WI38 (cell line): ENCODE results near the gene CPEB1.
"Not testable (repeated sequence)": the region's sequence is repeated elsewhere in the genome, so short reads cannot be mapped to it uniquely, and the experiment has no call there.

Experiments
- H3K4me3 ChIP-seq: 2 replicates; pipeline ENCODE4 v1.5.1; 2011; ENCODE audit warnings: low read depth, mild to moderate bottlenecking, control low read depth, low read length
- TF ChIP-seq, protein P1 (sequence below): IDR thresholded peaks from 2 replicates; pipeline ENCODE4 v1.5.1; 2012; ENCODE audit warnings: low read depth, mild to moderate bottlenecking, control low read depth, low read length

Gene CPEB1

DNA sequence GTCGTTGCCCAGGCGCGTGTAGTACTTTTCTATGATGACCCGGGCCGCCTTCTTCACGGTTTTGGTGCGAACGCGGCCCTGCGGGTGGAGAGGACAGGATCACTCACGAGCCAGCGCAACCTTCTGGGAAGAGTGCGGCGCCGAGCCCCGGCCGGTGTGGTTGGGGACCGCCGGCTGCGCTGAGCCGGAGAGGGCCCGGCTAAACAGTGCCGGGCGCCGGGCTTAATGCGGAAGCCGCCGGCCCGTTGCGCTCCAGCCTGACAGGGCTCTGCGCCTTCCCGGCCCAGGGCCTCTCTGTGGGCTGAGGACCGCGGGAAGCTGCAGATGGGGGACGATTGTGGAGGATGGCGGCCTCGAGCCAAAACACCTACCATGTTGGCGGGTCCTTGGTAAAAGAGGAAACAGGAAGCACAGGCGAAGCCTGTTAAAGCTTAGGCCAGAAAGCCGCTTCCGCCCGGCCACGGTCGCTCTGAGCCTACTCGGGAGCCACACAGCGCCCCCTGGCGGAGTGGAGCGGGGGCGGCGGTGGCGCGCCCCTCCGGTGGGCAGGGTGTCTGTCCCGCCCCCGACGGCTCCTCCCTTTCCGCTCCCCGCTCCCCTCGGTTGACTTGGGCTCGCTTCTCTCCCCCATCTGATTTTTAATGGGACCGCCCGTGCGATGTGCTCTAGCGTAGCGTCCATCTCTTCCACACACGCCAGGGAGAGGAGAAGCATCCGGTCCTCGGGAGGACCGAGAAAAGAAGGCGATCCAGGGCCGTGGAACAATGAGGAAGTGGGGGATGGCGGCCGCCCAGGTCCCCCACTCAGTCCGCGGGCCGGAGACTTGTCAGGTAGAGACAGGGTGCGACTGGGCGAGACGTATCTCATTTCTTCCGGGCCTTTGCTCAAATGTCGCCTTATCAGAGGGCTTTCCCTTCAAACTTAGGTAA, 106.8 kb downstream of the CPEB1 start, which contains the start of gene RPS17:
Gene RPS17, minus strand, starts transcription at position 403 of the 929 bp plus-strand sequence. Its CDS starts 29 bp downstream, at position 374.
- TF ChIP-seq, protein P1, sequence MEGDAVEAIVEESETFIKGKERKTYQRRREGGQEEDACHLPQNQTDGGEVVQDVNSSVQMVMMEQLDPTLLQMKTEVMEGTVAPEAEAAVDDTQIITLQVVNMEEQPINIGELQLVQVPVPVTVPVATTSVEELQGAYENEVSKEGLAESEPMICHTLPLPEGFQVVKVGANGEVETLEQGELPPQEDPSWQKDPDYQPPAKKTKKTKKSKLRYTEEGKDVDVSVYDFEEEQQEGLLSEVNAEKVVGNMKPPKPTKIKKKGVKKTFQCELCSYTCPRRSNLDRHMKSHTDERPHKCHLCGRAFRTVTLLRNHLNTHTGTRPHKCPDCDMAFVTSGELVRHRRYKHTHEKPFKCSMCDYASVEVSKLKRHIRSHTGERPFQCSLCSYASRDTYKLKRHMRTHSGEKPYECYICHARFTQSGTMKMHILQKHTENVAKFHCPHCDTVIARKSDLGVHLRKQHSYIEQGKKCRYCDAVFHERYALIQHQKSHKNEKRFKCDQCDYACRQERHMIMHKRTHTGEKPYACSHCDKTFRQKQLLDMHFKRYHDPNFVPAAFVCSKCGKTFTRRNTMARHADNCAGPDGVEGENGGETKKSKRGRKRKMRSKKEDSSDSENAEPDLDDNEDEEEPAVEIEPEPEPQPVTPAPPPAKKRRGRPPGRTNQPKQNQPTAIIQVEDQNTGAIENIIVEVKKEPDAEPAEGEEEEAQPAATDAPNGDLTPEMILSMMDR = peak; percentile 95
- peak within 1 kb of the TSS; percentile 100 for H3K4me3 ChIP-seq

DNA sequence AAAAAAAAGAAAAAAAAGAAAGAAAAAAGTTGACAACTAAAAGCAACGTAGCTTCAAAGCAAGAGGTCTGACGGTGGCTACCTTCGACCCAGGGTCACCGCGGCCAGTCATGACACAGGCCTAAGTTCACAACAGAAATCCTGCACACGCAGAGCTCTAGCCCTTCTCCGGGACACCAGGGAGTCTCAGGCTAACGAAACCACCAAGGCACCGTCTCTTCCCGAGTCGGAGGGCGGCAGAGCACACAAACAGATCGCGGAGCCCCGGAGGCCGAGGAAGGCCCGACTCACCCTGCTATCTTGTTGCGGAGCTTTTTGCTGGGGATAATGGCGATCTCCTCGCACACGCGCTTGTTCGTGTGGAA, 107.5 kb downstream of the CPEB1 start:
- H3K4me3 ChIP-seq = peak overlapping the region; percentile 100
- TF ChIP-seq, protein P1 = no peak

DNA sequence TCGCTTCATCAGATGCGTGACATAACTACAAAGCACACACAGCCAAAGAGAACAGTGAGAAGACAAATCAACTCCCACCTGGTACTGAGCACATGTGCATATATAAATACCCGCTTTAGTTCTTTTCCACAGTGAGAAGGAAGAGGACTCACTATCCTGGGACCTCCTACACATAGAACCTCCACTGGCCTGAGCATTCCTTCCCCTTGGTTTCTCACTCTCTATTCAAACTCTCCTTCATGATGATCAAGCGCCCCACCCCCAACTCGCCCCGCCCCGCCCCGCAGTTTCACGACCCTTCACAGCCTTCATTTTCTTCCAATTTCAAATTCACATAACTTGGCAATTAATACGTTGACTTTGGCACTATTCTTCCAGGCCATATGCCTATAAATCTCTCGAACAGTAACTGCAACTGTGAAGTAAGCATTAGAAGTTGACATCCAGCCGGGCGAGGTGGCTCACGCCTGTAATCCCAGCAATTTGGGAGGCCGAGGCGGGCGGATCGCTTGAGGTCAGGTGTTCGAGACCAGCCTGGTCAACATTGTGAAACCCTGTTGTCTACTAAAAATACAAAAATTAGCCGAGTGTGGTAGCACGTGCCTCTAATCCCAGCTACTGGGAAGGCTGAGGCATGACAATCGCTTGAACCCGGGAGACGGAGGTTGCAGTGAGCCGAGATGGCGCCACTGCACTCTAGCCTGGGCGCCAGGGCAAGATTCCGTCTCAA, 108.0 kb downstream of the CPEB1 start:
- TF ChIP-seq, protein P1 = no peak

GRCh38 chr15:82537351-82537908, 109.7 kb downstream of the CPEB1 start:
- TF ChIP-seq, protein P1 = no peak
- no peak overlapping the region for H3K4me3 ChIP-seq

More for the DNA sequence above, 108.0 kb downstream of the CPEB1 start:
- H3K4me3 ChIP-seq = peak overlapping the region; percentile 100

DNA sequence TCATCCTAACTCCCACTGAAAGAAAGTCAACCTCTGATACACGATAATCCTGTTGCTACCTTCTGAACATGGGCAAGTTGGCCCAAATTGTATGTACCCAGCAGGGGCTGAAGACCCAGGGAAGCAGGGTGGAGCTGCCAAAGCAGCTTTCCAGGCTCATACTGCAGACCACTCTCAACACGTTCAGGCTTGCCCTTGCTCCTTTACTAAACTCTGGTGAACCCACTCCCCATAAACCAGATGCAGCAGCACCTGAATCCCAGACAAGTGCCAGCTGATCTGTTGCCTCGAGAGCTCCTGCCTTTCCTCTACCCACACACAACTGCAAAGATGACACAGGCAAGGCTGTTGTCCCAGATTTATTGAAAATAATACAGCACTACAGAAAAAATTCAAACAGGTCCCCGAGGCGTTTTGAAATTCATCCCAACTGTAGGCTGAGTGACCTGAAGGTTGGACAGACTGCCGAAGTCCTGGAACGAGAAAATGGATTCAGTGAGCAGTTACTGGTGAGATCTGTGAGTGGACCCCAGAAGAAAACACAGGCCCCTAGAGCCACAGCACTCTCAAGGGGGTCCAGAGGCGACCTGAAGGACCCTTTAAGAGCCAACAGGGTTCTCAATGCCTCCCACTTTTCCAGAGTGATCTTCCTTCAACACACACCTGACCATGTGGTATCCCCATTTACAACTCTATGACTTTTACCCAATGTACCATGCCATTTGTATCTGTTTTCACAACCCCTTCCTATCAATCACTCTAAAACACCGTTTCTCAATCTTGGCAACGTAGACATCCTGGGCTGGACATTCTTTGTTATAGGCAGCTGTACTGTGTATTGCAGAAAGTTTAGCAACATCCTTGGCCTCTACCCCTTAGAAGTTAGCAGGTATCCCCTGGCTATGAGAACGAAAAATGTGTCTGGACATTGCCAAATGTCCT, 110.5 kb downstream of the CPEB1 start:
- TF ChIP-seq, protein P1 = no peak
- no peak overlapping the region for H3K4me3 ChIP-seq

DNA sequence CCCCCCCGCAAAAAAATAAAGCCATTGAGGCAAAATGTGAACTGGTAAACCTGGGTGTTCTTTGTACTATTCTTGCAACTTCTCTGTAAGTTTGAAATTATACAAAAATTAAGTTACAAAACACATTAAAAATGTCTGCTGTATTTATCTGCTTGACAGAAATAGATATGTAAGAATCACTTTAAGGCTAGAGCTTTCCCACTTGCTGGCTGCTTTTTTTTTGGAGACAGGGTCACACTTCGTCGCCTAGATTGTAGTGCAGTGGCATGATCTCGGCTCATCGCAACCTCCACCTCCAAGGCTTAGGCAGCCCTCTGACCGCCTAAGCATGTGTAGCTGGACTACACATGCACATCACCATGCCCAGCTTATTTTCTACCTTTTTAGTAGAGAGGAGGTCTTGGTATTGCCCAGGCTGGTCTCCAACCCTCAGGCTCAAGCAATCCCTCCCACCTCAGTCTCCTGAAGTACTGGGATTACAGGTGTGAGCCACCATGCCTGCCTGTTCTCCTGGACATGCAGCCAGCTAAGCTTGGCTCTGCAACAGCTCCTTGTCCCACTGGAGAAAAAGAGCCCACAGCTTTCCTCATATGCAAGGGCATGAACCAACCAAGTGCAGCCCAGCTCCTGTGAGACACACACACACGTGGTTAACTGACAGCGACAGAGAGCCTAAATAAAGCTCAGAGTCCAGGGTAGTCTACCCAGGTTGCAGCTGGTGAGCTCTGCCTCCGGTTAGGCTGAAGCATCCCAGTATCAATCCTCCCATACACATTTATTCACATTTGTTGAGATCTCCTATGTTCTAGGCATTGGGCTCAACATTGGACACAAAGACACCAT, 111.4 kb downstream of the CPEB1 start:
- no peak overlapping the region for H3K4me3 ChIP-seq
- TF ChIP-seq, protein P1 = no peak

DNA sequence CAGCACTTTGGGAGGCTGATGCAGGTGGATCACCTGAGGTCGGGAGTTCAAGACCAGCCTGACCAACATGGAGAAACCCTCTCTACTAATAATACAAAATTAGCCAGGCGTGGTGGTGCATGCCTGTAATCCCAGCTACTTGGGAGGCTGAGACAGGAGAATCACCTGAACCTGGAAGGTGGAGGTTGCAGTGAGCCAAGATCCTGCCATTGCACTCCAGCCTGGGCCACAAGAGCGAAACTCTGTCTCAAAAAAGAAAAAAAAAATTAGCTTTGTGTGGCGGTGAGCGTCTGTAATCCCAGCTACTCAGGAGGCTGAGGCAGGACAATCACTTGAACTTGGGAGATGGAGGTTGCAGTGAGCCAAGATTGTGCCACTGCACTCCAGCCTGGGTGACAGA, 112.0 kb downstream of the CPEB1 start:
- H3K4me3 ChIP-seq = not testable (repeated sequence)

DNA sequence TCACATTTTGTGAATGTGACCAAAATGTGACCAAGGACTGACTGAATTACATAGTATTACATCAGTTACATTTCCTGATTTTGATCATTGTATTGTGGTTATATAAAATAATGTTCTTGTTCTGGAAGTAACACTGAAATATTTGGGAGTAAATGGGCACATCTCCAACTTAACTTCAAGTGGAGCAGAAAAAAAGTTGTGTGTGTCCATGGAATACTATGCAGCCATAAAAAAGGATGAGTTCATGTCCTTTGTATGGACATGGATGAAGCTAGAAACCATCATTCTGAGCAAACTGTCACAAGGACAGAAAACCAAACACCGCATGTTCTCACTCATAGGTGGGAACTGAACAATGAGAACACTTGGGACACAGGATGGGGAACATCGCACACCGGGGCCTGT, 112.7 kb downstream of the CPEB1 start:
- H3K4me3 ChIP-seq = not testable (repeated sequence)
